Testis (tissue), 2 donors: ENCODE data around the gene KIF1A.
"Not testable (repeated sequence)": the region's sequence is repeated elsewhere in the genome, so short reads cannot be mapped to it uniquely, and the experiment has no call there.

ENCODE experiments used
- POLR2A ChIP-seq: fragments of 450-650 bp; IDR thresholded peaks from one replicate; pipeline ENCODE4 v1.6.1; 2017; ENCODE audit warnings: antibody characterized with exemption, mild to moderate bottlenecking, moderate library complexity
- TF ChIP-seq, protein P1 (sequence below), 3 experiments: fragments of 450-650 bp in 2 of 3; fragments of 200-600 bp in 1 of 3; sonication (generic) in 1 of 3; IDR thresholded peaks; one replicate each; pipeline ENCODE4 v1.5.1; 2016 to 2019; ENCODE audit warnings: antibody characterized with exemption in 3 of 3, mild to moderate bottlenecking in 2 of 3, moderate library complexity in 1 of 3

DNA sequence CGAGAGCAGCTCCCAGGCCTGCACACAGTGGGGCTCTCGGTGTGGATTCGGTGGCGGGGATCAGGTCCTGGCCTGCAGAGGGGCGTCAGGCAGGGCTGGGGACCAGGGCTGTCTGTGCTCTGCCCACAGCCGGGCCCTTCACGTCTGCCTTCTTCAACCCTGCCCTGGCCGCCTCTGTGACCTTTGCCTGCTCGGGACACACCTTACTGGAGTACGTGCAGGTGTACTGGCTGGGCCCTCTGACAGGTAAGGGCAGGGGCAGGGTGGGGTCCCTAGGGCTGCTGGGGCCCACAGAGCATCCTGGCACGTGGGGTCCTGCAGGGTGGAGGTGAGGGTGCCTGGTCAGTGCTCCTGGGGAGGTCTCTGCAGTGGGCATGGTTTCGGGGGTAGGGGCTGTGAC, 125.7 kb downstream of the KIF1A start:
- TF ChIP-seq POLR2A, result not testable (repeated sequence)
- TF ChIP-seq, protein P1, sequence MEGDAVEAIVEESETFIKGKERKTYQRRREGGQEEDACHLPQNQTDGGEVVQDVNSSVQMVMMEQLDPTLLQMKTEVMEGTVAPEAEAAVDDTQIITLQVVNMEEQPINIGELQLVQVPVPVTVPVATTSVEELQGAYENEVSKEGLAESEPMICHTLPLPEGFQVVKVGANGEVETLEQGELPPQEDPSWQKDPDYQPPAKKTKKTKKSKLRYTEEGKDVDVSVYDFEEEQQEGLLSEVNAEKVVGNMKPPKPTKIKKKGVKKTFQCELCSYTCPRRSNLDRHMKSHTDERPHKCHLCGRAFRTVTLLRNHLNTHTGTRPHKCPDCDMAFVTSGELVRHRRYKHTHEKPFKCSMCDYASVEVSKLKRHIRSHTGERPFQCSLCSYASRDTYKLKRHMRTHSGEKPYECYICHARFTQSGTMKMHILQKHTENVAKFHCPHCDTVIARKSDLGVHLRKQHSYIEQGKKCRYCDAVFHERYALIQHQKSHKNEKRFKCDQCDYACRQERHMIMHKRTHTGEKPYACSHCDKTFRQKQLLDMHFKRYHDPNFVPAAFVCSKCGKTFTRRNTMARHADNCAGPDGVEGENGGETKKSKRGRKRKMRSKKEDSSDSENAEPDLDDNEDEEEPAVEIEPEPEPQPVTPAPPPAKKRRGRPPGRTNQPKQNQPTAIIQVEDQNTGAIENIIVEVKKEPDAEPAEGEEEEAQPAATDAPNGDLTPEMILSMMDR (IDR thresholded peaks at IDR 0.05), result not testable (repeated sequence)
